SU-DHL-6 (cell line): Measurements from ENCODE around the gene FBXW7.

Experiments
- H2AFZ ChIP-seq: fragments of 200-600 bp; sonication (generic); 2 replicates; pipeline ENCODE4 v1.6.1; 2014; ENCODE audit warnings: low read depth, mild to moderate bottlenecking, moderate library complexity, mixed read lengths, antibody characterized with exemption, low read length; ENCODE audit not compliant: severe bottlenecking
- H3F3A ChIP-seq: fragments of 200-600 bp; shearing (Covaris generic); 2 replicates; pipeline ENCODE4 v1.6.0; 2016; ENCODE audit warnings: antibody characterized with exemption, mild to moderate bottlenecking; ENCODE audit not compliant: insufficient read depth
- H3K27ac ChIP-seq: fragments of 200-600 bp; sonication (generic); 2 replicates; pipeline ENCODE4 v1.5.1; 2016; ENCODE audit warnings: low read depth, mild to moderate bottlenecking, low read length, moderate library complexity, mixed read lengths
- H3K27me3 ChIP-seq: fragments of 200-600 bp; sonication (generic), shearing (Covaris generic); 2 replicates; pipeline ENCODE4 v1.6.0; 2014; ENCODE audit warnings: mild to moderate bottlenecking, low read length
- H3K36me3 ChIP-seq: fragments of 200-600 bp; sonication (generic); 2 replicates; pipeline ENCODE4 v1.6.1; 2014; ENCODE audit warnings: mild to moderate bottlenecking, low read length, mixed read lengths
- H3K4me2 ChIP-seq: fragments of 300-600, 200-600 bp; shearing (Covaris generic), sonication (generic); 2 replicates; pipeline ENCODE4 v1.6.0; 2014; ENCODE audit warnings: low read length, low read depth, mild to moderate bottlenecking; ENCODE audit not compliant: poor library complexity, severe bottlenecking
- H3K4me3 ChIP-seq: fragments of 200-600 bp; sonication (generic); 2 replicates; pipeline ENCODE4 v1.5.1; 2014; ENCODE audit warnings: antibody characterized with exemption, low read length, mild to moderate bottlenecking, mixed read lengths; ENCODE audit not compliant: insufficient read depth, poor library complexity, severe bottlenecking
- H3K79me2 ChIP-seq: fragments of 200-600 bp; sonication (generic); 2 replicates; pipeline ENCODE4 v1.6.1; 2014; ENCODE audit warnings: mild to moderate bottlenecking, low read length, moderate library complexity; ENCODE audit not compliant: insufficient read depth
- H3K9ac ChIP-seq: fragments of 200-600 bp; sonication (generic); 2 replicates; pipeline ENCODE4 v1.7.0; 2014; ENCODE audit warnings: mild to moderate bottlenecking, low read length
- H3K9me2 ChIP-seq: fragments of 200-600 bp; sonication (generic); replicated peaks from 2 replicates; pipeline ENCODE4 v1.6.1; 2014; ENCODE audit warnings: low read length; ENCODE audit not compliant: insufficient read depth
- H3K9me3 ChIP-seq: fragments of 200-600 bp; sonication (generic); 2 replicates; pipeline ENCODE4 v1.6.1; 2014; ENCODE audit warnings: low read length, mixed read lengths; ENCODE audit not compliant: insufficient read depth
- H4K20me1 ChIP-seq: fragments of 200-600 bp; sonication (generic); 2 replicates; pipeline ENCODE4 v1.6.1; 2014; ENCODE audit warnings: low read depth, mild to moderate bottlenecking, antibody characterized with exemption, low read length, moderate library complexity, mixed read lengths
- CTCF ChIP-seq: fragments of 200-600 bp; sonication (generic); IDR thresholded peaks from one replicate; pipeline ENCODE4 v1.5.1; 2017; ENCODE audit warnings: antibody characterized with exemption, mild to moderate bottlenecking, low read length, moderate library complexity; ENCODE audit not compliant: insufficient read depth, poor library complexity, severe bottlenecking
- EZH2phosphoT487 ChIP-seq: fragments of 200-600 bp; sonication (generic), shearing (Covaris generic); conservative IDR thresholded peaks from 2 replicates; pipeline ENCODE4 v1.6.1; 2018; ENCODE audit warnings: mild to moderate bottlenecking, antibody characterized with exemption, low read length, moderate library complexity, mixed read lengths

The FBXW7 gene

GRCh38 chr4:152327606-152328453 is 208.1 kb downstream of the FBXW7 start:
- peaks cover 36% of the 10 kb centered on the region for H3K36me3 ChIP-seq
- no peaks in the 10 kb centered on the region for H3K79me2 ChIP-seq
- H4K20me1 ChIP-seq, result no peaks in the 10 kb centered on the region
- H3K9ac ChIP-seq, result no peak overlapping the region
- no peak overlapping the region for H3K4me3 ChIP-seq
- no peaks in the 10 kb centered on the region for H3K27me3 ChIP-seq
- H3K9me2 ChIP-seq, result no peaks in the 10 kb centered on the region
- TF ChIP-seq EZH2phosphoT487, result no peak
- TF ChIP-seq CTCF, result no peak
- H3F3A ChIP-seq, result 0 out of 2 replicates have a peak, but pooled peaks cover 1% of the 10 kb centered on the region
- no peaks in the 10 kb centered on the region for H3K9me3 ChIP-seq
- no peak overlapping the region for H2AFZ ChIP-seq
- H3K27ac ChIP-seq, result no peak overlapping the region
- no peak overlapping the region for H3K4me2 ChIP-seq

GRCh38 chr4:152325831-152326230 is 210.1 kb downstream of the FBXW7 start:
- TF ChIP-seq CTCF, result no peak
- no peak for TF ChIP-seq EZH2phosphoT487
- no peak overlapping the region for H2AFZ ChIP-seq
- no peaks in the 10 kb centered on the region for H4K20me1 ChIP-seq
- H3K27ac ChIP-seq, result no peak overlapping the region
- H3K4me3 ChIP-seq, result no peak overlapping the region
- H3K4me2 ChIP-seq, result no peak overlapping the region
- no peak overlapping the region for H3K9ac ChIP-seq
- H3K79me2 ChIP-seq, result no peaks in the 10 kb centered on the region
- no peaks in the 10 kb centered on the region for H3K27me3 ChIP-seq
- peaks cover 39% of the 10 kb centered on the region for H3K36me3 ChIP-seq
- H3K9me2 ChIP-seq, result no peaks in the 10 kb centered on the region
- H3F3A ChIP-seq, result no peaks in the 10 kb centered on the region
- H3K9me3 ChIP-seq, result no peaks in the 10 kb centered on the region

- no peak overlapping the region for H3K4me3 ChIP-seq
- no peak overlapping the region for H3K9ac ChIP-seq
- no peaks in the 10 kb centered on the region for H3K9me3 ChIP-seq
- H3K4me2 ChIP-seq, result no peak overlapping the region
- no peak overlapping the region for H3K27ac ChIP-seq
- H3K27me3 ChIP-seq, result no peaks in the 10 kb centered on the region
- H3K36me3 ChIP-seq, result peaks cover 15% of the 10 kb centered on the region
- no peak overlapping the region for H2AFZ ChIP-seq
- no peaks in the 10 kb centered on the region for H4K20me1 ChIP-seq
- H3F3A ChIP-seq, result no peaks in the 10 kb centered on the region
- no peaks in the 10 kb centered on the region for H3K79me2 ChIP-seq
- H3K9me2 ChIP-seq, result no peaks in the 10 kb centered on the region
- TF ChIP-seq CTCF, result no peak
- no peak for TF ChIP-seq EZH2phosphoT487
These were observed 212.7 kb downstream of the FBXW7 start for GRCh38 chr4:152323221-152323620.
